Left ventricle myocardium inferior (tissue), 1 donor: ENCODE measurements around the gene NADK2. TPM values are rescaled to one million over a fixed set of nuclear protein-coding genes. Genes with fewer than 3 reads are reported as not detected.

Experiments used
- DNase-seq: peaks from one replicate; pipeline ENCODE4 v3.0.0-alpha.2; 2020
- H3K27ac ChIP-seq: fragments of 200-600 bp; replicated peaks from 2 replicates; pipeline ENCODE4 v1.8.0; 2021
- H3K27me3 ChIP-seq: fragments of 200-600 bp; 2 replicates; pipeline ENCODE4 v1.8.0; 2021; ENCODE audit warnings: low read depth
- H3K36me3 ChIP-seq: fragments of 200-600 bp; 2 replicates; pipeline ENCODE4 v1.8.0; 2021
- H3K4me1 ChIP-seq: fragments of 200-600 bp; 2 replicates; pipeline ENCODE4 v1.8.0; 2021
- H3K4me3 ChIP-seq: fragments of 200-600 bp; 2 replicates; pipeline ENCODE4 v1.8.0; 2021; ENCODE audit warnings: mild to moderate bottlenecking, moderate library complexity
- H3K9me3 ChIP-seq: fragments of 200-600 bp; replicated peaks from 2 replicates; pipeline ENCODE4 v1.8.0; 2021
- intact Hi-C: fragments of 100-400 bp; cut with micrococcal nuclease; formaldehyde crosslinking; loops from one replicate; pipeline ENCODE4 v1.11.0; 2022
- total RNA-seq: library from RNA; stranded (reverse); fragmentation: NEBNext Ultra II Directional; extraction: Animal tissue kit (Norgen Biotek cat#: 25700); gene quantifications from one replicate; pipeline ENCODE4 v1.2.1, GENCODE V29; 2021
- TF ChIP-seq, protein P1 (sequence below): fragments of 200-600 bp; IDR thresholded peaks from 2 replicates; pipeline ENCODE4 v1.8.0; 2021; ENCODE audit warnings: antibody characterized with exemption, mild to moderate bottlenecking, borderline replicate concordance
- donor health status: DM: no; HTN: yes; CAD: no; lungs with severe emphysema.

Gene NADK2
- total RNA-seq, 1 donor from 2014 or later, result 35.4 TPM

- no peaks in the 10 kb centered on the region for H3K4me1 ChIP-seq
- H3K4me3 ChIP-seq, result no peak overlapping the region
- H3K9me3 ChIP-seq, result peaks cover 10% of the 10 kb centered on the region
- intact Hi-C loops, result no loop called here
- H3K27me3 ChIP-seq, result no peaks in the 10 kb centered on the region
- peaks cover 83% of the 10 kb centered on the region for H3K36me3 ChIP-seq
- DNase-seq, result no peak
- no peak overlapping the region for H3K27ac ChIP-seq
- TF ChIP-seq, protein P1, sequence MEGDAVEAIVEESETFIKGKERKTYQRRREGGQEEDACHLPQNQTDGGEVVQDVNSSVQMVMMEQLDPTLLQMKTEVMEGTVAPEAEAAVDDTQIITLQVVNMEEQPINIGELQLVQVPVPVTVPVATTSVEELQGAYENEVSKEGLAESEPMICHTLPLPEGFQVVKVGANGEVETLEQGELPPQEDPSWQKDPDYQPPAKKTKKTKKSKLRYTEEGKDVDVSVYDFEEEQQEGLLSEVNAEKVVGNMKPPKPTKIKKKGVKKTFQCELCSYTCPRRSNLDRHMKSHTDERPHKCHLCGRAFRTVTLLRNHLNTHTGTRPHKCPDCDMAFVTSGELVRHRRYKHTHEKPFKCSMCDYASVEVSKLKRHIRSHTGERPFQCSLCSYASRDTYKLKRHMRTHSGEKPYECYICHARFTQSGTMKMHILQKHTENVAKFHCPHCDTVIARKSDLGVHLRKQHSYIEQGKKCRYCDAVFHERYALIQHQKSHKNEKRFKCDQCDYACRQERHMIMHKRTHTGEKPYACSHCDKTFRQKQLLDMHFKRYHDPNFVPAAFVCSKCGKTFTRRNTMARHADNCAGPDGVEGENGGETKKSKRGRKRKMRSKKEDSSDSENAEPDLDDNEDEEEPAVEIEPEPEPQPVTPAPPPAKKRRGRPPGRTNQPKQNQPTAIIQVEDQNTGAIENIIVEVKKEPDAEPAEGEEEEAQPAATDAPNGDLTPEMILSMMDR, result no peak
Measured at GRCh38 chr5:36180556-36181350, 61.0 kb downstream of the NADK2 start.

- Histone ChIP-seq H3K9me3 (peaks cover 3% of the 10 kb centered on the region), H3K27me3 (no peaks in the 10 kb centered on the region), H3K36me3 (peaks cover 79% of the 10 kb centered on the region), H3K4me1 (no peaks in the 10 kb centered on the region), H3K4me3 (no peak overlapping the region), H3K27ac (no peak overlapping the region)
- intact Hi-C loops, result no loop called here
- DNase-seq, result no peak
- TF ChIP-seq, protein P1, result no peak
Measured at GRCh38 chr5:36179950-36180349, 61.8 kb downstream of the NADK2 start.

GRCh38 chr5:36178524-36178890 lies 63.2 kb downstream of the NADK2 start:
- H3K27me3 ChIP-seq, result no peaks in the 10 kb centered on the region
- no peak overlapping the region for H3K4me3 ChIP-seq
- intact Hi-C loops, result no loop called here
- H3K4me1 ChIP-seq, result no peaks in the 10 kb centered on the region
- H3K27ac ChIP-seq, result no peak overlapping the region
- TF ChIP-seq, protein P1, result no peak
- peaks cover 82% of the 10 kb centered on the region for H3K36me3 ChIP-seq
- H3K9me3 ChIP-seq, result no peaks in the 10 kb centered on the region
- no peak for DNase-seq

- Histone ChIP-seq H3K27ac (no peak overlapping the region), H3K4me1 (no peaks in the 10 kb centered on the region), H3K36me3 (peaks cover 82% of the 10 kb centered on the region), H3K4me3 (no peak overlapping the region), H3K27me3 (no peaks in the 10 kb centered on the region), H3K9me3 (no peaks in the 10 kb centered on the region)
- intact Hi-C loops, result no loop called here
- DNase-seq, result no peak
- TF ChIP-seq, protein P1, result peak; percentile 67
Measured at GRCh38 chr5:36177715-36178523, 63.8 kb downstream of the NADK2 start.

- intact Hi-C loops, result no loop called here
- H3K36me3 ChIP-seq, result peaks cover 82% of the 10 kb centered on the region
- no peak for DNase-seq
- H3K27me3 ChIP-seq, result no peaks in the 10 kb centered on the region
- H3K9me3 ChIP-seq, result no peaks in the 10 kb centered on the region
- TF ChIP-seq, protein P1, result no peak
- no peaks in the 10 kb centered on the region for H3K4me1 ChIP-seq
- no peak overlapping the region for H3K27ac ChIP-seq
- no peak overlapping the region for H3K4me3 ChIP-seq
Measured at GRCh38 chr5:36177154-36177553, 64.6 kb downstream of the NADK2 start.
